ENCODE data around the gene POU5F2.

Gene POU5F2

DNA sequence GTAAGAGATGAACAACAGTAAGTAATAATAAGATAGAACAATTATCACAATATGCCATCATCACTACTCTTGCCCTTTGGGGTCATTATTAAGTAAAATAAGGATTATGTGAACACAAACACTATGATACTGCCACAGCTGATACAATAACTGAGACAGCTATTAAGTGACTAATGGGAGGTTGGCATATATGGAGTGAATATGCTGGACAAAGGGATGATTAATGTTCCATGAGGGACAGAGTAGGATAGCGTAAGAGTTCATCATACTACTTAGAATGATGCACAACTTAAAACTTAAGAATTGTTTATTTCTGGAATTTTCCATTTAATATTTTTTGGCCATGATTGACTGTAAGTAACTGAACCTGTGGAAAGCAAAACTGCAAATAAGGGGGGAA lies 16.6 kb downstream of the POU5F2 start:
- TF ChIP-seq, protein P1, sequence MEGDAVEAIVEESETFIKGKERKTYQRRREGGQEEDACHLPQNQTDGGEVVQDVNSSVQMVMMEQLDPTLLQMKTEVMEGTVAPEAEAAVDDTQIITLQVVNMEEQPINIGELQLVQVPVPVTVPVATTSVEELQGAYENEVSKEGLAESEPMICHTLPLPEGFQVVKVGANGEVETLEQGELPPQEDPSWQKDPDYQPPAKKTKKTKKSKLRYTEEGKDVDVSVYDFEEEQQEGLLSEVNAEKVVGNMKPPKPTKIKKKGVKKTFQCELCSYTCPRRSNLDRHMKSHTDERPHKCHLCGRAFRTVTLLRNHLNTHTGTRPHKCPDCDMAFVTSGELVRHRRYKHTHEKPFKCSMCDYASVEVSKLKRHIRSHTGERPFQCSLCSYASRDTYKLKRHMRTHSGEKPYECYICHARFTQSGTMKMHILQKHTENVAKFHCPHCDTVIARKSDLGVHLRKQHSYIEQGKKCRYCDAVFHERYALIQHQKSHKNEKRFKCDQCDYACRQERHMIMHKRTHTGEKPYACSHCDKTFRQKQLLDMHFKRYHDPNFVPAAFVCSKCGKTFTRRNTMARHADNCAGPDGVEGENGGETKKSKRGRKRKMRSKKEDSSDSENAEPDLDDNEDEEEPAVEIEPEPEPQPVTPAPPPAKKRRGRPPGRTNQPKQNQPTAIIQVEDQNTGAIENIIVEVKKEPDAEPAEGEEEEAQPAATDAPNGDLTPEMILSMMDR (IDR thresholded peaks at IDR 0.05): no peak

DNA sequence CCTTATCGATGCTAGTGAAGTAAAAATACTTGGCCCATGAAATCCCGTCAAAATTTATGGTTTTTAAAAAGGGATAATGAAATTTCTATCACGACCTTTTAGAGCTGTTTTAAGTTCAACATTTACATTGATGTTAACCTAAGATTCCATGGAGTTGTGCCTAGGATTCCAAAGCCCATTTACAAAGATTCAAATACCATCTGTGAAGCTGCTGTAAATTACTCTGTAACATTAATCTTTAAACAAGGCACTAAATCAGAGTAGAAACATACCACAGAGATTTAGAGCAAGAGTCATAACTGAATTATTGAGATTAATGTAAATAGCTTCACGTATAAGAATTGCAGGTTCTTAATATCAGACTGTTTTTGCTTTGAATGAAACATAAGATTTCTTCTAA lies 17.7 kb downstream of the POU5F2 start:
- TF ChIP-seq, protein P1 (IDR thresholded peaks at IDR 0.05): no peak

DNA sequence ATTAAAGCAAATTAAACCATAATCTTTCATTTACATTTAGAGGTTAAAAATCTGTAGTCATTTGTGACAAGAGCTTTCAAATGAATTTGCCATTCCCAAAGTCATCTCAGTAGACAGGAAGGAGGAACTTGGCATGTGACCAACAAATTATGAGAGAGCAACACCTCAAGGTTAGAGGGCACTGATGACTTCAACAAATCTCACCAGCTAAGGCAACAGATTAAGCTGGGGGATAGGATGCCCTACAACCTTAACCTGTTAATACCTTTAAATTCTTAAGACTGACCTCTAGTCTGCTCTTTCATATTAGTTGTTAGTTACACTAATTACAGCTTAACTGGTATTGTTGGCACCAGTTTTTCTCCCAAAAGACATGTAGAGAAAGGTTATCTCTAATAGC lies 18.4 kb downstream of the POU5F2 start:
- TF ChIP-seq, protein P1 (IDR thresholded peaks at IDR 0.05): no peak

DNA sequence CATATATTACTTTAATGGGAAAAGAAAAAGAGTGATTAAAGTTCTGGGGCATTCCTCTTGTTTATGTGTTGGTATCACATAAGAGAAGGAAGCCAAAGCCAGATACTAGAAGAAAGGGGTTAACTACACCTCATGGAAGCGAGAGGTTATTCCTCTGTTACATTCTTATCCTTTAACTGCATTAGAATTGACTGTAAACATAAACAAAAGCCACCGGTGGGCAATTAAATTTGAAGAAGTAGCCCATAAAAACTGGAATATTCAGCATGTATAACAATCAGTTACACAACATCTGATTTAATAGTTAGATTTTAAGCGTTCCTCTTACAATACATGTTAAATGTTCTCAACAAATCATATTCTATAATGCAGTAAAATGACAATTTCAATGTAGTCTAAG lies 18.8 kb downstream of the POU5F2 start:
- TF ChIP-seq, protein P1 (IDR thresholded peaks at IDR 0.05): no peak

DNA sequence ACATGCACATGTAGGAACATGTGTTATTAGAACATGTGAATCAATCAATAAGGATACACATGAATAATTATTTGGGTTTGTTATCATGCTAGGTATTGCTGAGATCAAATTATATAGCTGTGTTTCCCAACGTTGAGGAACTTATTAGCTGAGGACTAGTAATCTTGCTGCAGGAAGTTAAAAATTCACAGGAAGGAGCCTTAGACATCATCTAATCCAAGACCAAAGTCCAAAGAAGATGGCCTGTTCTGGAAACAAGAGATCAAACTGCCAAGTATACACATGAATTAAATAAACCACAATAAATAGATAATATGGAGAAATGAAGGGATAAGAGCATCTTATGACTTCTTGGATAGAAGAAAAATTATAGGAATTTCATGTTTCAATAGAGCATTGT lies 19.9 kb downstream of the POU5F2 start:
- TF ChIP-seq, protein P1 (IDR thresholded peaks at IDR 0.05): no peak

DNA sequence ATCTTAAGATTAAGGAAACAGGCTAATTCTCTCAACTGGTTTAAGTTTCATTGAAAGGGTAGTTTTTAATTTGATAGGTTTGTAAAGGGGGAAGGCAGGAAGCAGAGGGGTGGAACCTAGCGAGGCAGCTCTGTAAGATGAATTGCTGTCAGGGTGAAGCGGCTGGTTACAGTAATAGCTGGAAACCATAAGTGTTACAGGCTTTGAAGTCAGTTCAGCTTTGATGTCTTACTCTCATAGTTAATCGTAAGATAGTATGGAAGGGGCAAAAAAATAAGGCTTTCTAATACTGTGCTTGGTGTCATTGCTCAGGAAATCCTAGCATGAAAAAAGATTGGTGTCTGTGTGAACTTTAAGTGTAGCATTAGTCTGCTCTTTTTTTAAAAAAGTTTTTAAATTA lies 20.3 kb downstream of the POU5F2 start:
- TF ChIP-seq, protein P1 (IDR thresholded peaks at IDR 0.05): no peak

DNA sequence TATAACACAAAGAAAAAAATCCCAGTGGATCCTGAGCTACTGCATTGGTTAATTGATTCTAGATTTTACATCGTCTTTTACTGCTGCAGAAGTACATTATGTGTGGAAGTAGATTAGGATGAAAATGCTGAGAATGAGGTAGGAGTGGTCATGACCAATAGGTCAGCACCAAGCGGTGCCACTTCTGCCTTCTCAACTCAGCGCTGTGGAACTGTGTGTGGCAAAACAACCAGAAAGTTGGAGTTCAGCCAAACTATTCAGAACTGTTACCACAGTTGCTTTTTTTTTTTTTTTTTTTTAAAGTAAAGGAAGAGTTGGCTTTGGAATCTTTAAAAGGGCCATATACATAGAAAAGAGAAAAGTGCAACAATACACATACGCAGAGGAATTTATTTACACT lies 24.2 kb downstream of the POU5F2 start:
- TF ChIP-seq, protein P1 (IDR thresholded peaks at IDR 0.05): no peak

DNA sequence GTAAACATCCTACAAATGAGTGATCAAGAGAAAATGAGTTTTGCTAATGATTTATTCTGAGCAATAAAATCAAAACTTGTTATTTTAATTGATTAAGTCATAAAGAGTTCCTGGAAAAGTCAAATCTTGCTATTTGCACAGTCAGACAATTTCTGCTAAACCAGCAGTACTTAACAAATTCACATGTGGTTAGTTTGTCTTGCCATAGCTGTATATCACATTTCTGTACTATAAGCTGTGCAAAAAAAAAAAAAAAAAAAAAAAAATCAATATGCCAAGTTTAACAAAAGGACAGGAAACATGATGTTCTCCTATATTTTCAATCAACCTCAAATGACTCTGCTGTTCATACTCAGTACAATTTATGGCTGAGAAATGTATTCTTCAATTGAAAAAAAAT lies 24.9 kb downstream of the POU5F2 start:
- TF ChIP-seq, protein P1 (IDR thresholded peaks at IDR 0.05): no peak
